Sigmoid colon (tissue), 7 donors: Measurements from ENCODE around the gene LAPTM5. TPM values are rescaled to one million over a fixed set of nuclear protein-coding genes. Genes with fewer than 3 reads are reported as not detected.

Experiments used
- DNase-seq: peaks from one replicate; pipeline ENCODE4 v3.0.0-alpha.2; 2019
- H3K27ac ChIP-seq, 4 donors: fragments of 200-600 bp; sonication (generic); one replicate each; pipeline ENCODE4 v1.5.1; 2016 to 2019; ENCODE audit warnings: mild to moderate bottlenecking in 1 of 4
- H3K27me3 ChIP-seq, 3 donors: fragments of 200-600 bp; sonication (generic); one replicate each; pipeline ENCODE4 v1.5.1; 2019; ENCODE audit warnings: mild to moderate bottlenecking in 1 of 3
- H3K36me3 ChIP-seq, 4 donors: fragments of 200-600 bp; sonication (generic); one replicate each; pipeline ENCODE4 v1.5.1; 2016 to 2019
- H3K4me1 ChIP-seq, 4 donors: fragments of 200-600 bp; sonication (generic); one replicate each; pipeline ENCODE4 v1.5.1; 2017 to 2019
- H3K4me3 ChIP-seq, 4 donors: fragments of 200-600 bp; sonication (generic); one replicate each; pipeline ENCODE4 v1.5.1; 2017 to 2019; ENCODE audit warnings: mild to moderate bottlenecking in 2 of 4, moderate library complexity in 1 of 4
- H3K9me3 ChIP-seq, 4 donors: fragments of 200-600 bp in 3 of 4; sonication (generic) in 3 of 4; one replicate each; pipeline versions ENCODE4 v1.5.1 to v1.6.1; 2013 to 2019
- EP300 ChIP-seq, 4 donors: sonication (generic); formaldehyde crosslinking; IDR thresholded peaks; one replicate each; pipeline ENCODE4 v1.6.1; 2017; ENCODE audit warnings: antibody characterized with exemption in 4 of 4
- POLR2A ChIP-seq, 2 donors: fragments of 450-650 bp; IDR thresholded peaks; one replicate each; pipeline ENCODE4 v1.6.1; 2016; ENCODE audit warnings: antibody characterized with exemption in 2 of 2, mild to moderate bottlenecking in 2 of 2, moderate library complexity in 2 of 2
- POLR2AphosphoS5 ChIP-seq, 4 donors: sonication (generic); formaldehyde crosslinking; IDR thresholded peaks; one replicate each; pipeline ENCODE4 v1.6.1; 2017; ENCODE audit warnings: antibody characterized with exemption in 4 of 4
- whole genome bisulfite sequencing, 2 donors: extraction: QIAGEN DNeasy Blood & Tissue Kit; methylation state at CpG; one replicate each; pipeline ENCODE4 v1.1.7; 2013; 5-methylcytosine and 5-hydroxymethylcytosine counted together
- intact Hi-C: fragments of 100-400 bp; cut with DNase I; formaldehyde crosslinking; loops from one replicate; pipeline ENCODE4 v1.15.1; 2023
- polyA plus RNA-seq, 3 donors: library from polyadenylated mRNA; stranded (reverse); fragments of 200-250 nt; gene quantifications; one replicate each; pipeline ENCODE4 v1.2.3, GENCODE V29; 2013
- total RNA-seq, 4 donors: library from RNA; depleted of rRNA; stranded (reverse); fragments of >200 nt; gene quantifications; one replicate each; pipeline ENCODE4 v1.1.0, GENCODE V29; 2016
- TF ChIP-seq, protein P1 (sequence below), 4 experiments: fragments of 450-650 bp in 3 of 4; fragments of 200-600 bp in 1 of 4; IDR thresholded peaks; one replicate each; pipeline ENCODE4 v1.5.1; 2016 to 2019; ENCODE audit warnings: antibody characterized with exemption in 4 of 4, mild to moderate bottlenecking in 3 of 4, moderate library complexity in 2 of 4
- donor health status: healthy with polysubstance abuse.
- donor health status: Bipolar disorder and iron deficiency.
- donor health status: healthy.

LAPTM5 gene
- total and polyA plus RNA-seq, 7 donors: 30.2 to 219 (median 47.4) TPM

DNA sequence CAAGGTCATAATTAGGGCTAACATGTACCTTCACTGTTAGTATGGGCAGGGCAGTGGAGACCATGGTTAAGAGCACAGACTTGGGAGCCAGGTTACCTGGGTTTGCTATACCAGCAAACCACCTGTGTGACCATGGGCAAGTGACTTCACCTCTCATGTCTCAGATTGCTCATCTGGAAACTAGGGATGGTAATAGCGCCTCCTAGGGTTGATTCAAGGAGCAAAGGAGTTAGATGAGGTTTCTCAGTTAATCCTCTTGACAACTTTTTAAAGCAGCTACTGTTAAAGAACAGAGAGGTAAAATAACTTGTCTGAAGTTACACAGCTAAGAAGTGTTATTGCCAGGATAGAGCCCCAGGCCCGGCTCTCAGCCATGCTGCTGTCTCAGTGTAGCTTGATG, 33.4 kb downstream of the LAPTM5 start:
- Histone ChIP-seq H3K4me3 (no peak overlapping the region), H3K36me3 (peaks cover 0 to 4% (median 0%) of the 10 kb centered on the region in 4 donors), H3K9me3 (no peaks in the 10 kb centered on the region), H3K27ac (no peak overlapping the region), H3K27me3 (no peaks in the 10 kb centered on the region), H3K4me1 (peaks cover 0 to 8% (median 5%) of the 10 kb centered on the region in 4 donors)
- 89 to 95% methylated on average over 2 of the region's 2 CpGs for WGBS, 2 donors
- intact Hi-C loops: no loop called here
- no peak for DNase-seq
- TF ChIP-seq POLR2A (IDR thresholded peaks at IDR 0.05): no peak
- no peak for TF ChIP-seq POLR2AphosphoS5 (IDR thresholded peaks at IDR 0.05)
- no peak for TF ChIP-seq EP300 (IDR thresholded peaks at IDR 0.05)
- TF ChIP-seq, protein P1, sequence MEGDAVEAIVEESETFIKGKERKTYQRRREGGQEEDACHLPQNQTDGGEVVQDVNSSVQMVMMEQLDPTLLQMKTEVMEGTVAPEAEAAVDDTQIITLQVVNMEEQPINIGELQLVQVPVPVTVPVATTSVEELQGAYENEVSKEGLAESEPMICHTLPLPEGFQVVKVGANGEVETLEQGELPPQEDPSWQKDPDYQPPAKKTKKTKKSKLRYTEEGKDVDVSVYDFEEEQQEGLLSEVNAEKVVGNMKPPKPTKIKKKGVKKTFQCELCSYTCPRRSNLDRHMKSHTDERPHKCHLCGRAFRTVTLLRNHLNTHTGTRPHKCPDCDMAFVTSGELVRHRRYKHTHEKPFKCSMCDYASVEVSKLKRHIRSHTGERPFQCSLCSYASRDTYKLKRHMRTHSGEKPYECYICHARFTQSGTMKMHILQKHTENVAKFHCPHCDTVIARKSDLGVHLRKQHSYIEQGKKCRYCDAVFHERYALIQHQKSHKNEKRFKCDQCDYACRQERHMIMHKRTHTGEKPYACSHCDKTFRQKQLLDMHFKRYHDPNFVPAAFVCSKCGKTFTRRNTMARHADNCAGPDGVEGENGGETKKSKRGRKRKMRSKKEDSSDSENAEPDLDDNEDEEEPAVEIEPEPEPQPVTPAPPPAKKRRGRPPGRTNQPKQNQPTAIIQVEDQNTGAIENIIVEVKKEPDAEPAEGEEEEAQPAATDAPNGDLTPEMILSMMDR (IDR thresholded peaks at IDR 0.05): no peak

DNA sequence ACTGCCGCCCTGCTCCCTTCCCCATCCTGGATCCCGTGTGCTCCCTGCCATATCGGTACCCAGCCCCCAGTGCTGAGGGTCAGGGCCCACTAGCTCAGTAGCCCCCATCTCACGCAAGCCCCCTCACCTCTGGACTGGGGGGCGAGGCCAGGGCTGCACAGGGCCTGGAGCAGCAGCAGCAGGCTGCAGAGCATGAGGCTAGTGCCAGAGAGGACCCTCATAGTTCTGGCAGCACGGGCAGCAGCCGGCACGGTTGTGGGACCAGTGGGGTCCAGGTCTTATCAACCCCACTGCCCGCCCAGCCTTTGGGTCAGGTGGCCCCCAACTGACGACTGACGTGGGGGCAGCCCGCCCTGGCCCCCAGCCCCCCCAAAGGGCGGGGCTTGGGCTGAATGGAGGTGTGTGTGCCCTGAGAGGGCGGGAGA, 34.2 kb downstream of the LAPTM5 start, which contains the start of gene MATN1:
MATN1 (minus strand) TSS at position 255 of the 425 bp plus-strand sequence; CDS start at position 221, 34 bp downstream.
- intact Hi-C loops: no loop called here
- Histone ChIP-seq H3K36me3 (peaks cover 0 to 4% (median 0%) of the 10 kb centered on the region in 4 donors), H3K4me1 (peaks cover 0 to 13% (median 7%) of the 10 kb centered on the region in 4 donors), H3K4me3 (no peak within 1 kb of the TSS), H3K9me3 (no peaks in the 10 kb centered on the region), H3K27ac (no peak within 1 kb of the TSS), H3K27me3 (no peaks in the 10 kb centered on the region)
- DNase-seq: no peak
- WGBS, 2 donors: 91 to 92% methylated on average over 14 of the region's 14 CpGs
- TF ChIP-seq, protein P1 (IDR thresholded peaks at IDR 0.05): no peak
- TF ChIP-seq POLR2A (IDR thresholded peaks at IDR 0.05): no peak
- TF ChIP-seq EP300 (IDR thresholded peaks at IDR 0.05): no peak
- TF ChIP-seq POLR2AphosphoS5 (IDR thresholded peaks at IDR 0.05): no peak

DNA sequence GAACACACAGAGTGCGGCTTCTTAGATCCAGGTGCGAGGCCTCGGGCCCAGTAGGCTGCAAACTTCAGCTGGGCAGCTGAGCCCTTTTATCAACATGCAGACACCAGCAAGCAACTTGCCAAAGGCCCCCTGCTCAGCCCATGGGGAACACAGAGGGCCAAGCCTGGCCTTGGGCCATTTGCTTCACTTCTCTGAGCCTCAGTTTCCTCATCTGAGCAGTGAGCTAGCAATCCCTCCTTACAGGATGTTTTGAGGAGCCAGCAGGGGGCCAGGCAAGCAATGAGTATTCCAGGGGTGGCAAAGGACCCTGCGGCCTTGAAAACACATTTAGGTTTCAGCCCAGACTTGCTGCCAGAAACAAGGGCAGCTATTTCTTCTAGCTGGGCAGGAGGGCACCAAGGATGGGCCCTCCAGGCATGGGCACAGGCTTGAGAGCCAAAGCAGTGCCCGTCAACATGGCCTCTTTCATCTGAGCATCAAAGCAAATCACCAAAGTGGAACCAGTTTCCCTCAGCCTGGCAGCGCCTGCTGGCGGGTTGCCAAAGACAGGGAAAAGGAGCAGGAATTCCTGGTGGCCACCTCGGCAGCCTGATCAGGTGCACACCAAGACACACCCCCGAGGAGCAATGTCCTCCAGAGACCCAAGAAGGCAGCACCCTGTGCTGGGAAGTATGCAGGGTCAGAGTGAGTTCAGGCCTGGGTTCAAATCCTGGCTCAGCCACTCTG, 35.6 kb downstream of the LAPTM5 start:
- 57 to 79% methylated on average over 9 of the region's 9 CpGs for WGBS, 2 donors
- peaks cover 0 to 4% (median 0%) of the 10 kb centered on the region in 4 donors for H3K36me3 ChIP-seq
- H3K4me3 ChIP-seq: no peak overlapping the region
- H3K27me3 ChIP-seq: no peaks in the 10 kb centered on the region
- intact Hi-C loops: no loop called here
- TF ChIP-seq POLR2A (IDR thresholded peaks at IDR 0.05) (no peak), POLR2AphosphoS5 (IDR thresholded peaks at IDR 0.05) (no peak), EP300 (IDR thresholded peaks at IDR 0.05) (no peak)
- TF ChIP-seq, protein P1 (IDR thresholded peaks at IDR 0.05): no peak
- H3K27ac ChIP-seq: no peak overlapping the region
- peaks cover 0 to 14% (median 9%) of the 10 kb centered on the region in 4 donors for H3K4me1 ChIP-seq
- no peak for DNase-seq
- H3K9me3 ChIP-seq: no peaks in the 10 kb centered on the region

DNA sequence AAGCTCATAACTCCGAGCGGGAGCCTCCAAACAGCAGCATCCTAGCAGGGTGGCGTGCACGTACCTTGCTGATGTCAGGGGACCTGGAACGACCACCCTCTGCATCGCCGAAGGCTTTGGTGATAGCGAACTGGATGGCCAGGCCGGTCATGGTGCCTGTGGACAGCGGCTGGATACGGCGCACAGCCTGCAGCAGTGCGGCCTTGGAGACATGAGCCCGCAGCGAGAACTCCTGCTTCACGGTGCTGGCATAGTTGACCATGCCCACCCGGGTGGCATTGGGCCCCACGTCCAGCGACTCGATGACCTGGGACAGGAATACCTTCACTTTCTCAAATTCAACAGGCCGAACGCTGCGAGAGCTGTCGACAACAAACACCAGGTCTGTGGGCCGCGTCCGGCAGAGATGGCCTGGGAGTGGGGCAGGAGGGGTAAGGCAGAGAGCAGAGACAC, 36.2 kb downstream of the LAPTM5 start:
- TF ChIP-seq EP300 (IDR thresholded peaks at IDR 0.05) (no peak), POLR2A (IDR thresholded peaks at IDR 0.05) (no peak), POLR2AphosphoS5 (IDR thresholded peaks at IDR 0.05) (no peak)
- TF ChIP-seq, protein P1 (IDR thresholded peaks at IDR 0.05): no peak
- H3K27me3 ChIP-seq: no peaks in the 10 kb centered on the region
- H3K36me3 ChIP-seq: peaks cover 0 to 4% (median 0%) of the 10 kb centered on the region in 4 donors
- H3K4me1 ChIP-seq: peaks cover 0 to 14% (median 9%) of the 10 kb centered on the region in 4 donors
- no peaks in the 10 kb centered on the region for H3K9me3 ChIP-seq
- DNase-seq: no peak
- no peak overlapping the region for H3K27ac ChIP-seq
- 96 to 97% methylated on average over 27 of the region's 27 CpGs for WGBS, 2 donors
- no peak overlapping the region for H3K4me3 ChIP-seq
- intact Hi-C loops: no loop called here
